TTC549 (cell line): ENCODE measurements around the gene RPL19.
"Not testable (repeated sequence)": the region's sequence is repeated elsewhere in the genome, so short reads cannot be mapped to it uniquely, and the experiment has no call there.

ENCODE experiments used
- FAIRE-seq: peaks from 2 replicates; lab custom pipeline; 2012; peaks lifted over from hg19 to GRCh38; lab: Jason Lieb, UNC

RPL19 gene

GRCh38 chr17:39244600-39245570 is 44.8 kb downstream of the RPL19 start:
- peak; percentile 63 for FAIRE-seq

- no peak for FAIRE-seq
These were observed 46.2 kb downstream of the RPL19 start for GRCh38 chr17:39246274-39246673.

- FAIRE-seq: not testable (repeated sequence)
These were observed 50.0 kb downstream of the RPL19 start for GRCh38 chr17:39250076-39250475.

- no peak for FAIRE-seq
These were observed 51.9 kb downstream of the RPL19 start for GRCh38 chr17:39251997-39252396.

- FAIRE-seq: no peak
These were observed 52.8 kb downstream of the RPL19 start for GRCh38 chr17:39252788-39253460.
